ENCODE measurements around the gene DTX4.

- TF ChIP-seq EZH2 (IDR thresholded peaks at IDR 0.05): no peak
- TF ChIP-seq POLR2AphosphoS5 (IDR thresholded peaks at IDR 0.05; ENCODE audit: borderline replicate concordance, low read depth, low read length): no peak
These were observed 2.7 kb downstream of the DTX4 start for GRCh38 chr11:59174664-59175033.
